Measurements from ENCODE around the gene WDR59.
"Not testable (repeated sequence)": the region's sequence is repeated elsewhere in the genome, so short reads cannot be mapped to it uniquely, and the experiment has no call there.

Gene WDR59

DNA sequence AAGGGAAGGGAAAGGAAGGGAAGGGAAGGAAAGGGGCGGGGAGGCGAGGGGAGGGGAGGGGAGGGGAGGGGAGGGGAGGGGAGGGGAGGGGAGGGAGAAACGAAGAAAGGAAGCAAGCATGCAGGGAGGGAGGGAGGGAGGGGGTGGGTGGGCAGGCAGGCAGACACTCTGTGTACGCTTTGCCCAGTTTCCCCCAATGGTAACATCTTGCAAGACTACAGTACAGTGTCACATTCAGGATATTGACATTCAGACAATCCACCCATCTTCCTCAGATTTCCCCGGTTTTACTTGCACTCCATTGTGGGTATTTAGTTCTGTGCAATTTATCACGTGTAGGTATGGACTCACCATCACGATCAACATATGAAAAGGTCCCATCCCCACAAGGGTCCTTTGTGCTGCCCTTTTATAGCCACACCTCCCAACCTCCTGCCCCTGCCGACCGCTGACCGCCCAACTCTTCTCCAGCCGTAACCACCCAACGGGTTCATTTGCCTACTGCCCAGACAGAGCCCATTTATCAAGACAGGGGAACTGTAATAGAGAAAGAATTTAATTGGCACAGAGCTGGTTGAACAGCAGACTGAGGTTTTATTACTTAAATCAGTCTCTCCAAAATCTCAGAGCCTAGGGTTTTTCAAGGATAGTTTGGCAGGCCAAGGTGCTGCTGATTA is 118.9 kb downstream of the WDR59 start:
- peak; percentile 18 for DNase-seq (ENCODE audit: low spot score)

DNA sequence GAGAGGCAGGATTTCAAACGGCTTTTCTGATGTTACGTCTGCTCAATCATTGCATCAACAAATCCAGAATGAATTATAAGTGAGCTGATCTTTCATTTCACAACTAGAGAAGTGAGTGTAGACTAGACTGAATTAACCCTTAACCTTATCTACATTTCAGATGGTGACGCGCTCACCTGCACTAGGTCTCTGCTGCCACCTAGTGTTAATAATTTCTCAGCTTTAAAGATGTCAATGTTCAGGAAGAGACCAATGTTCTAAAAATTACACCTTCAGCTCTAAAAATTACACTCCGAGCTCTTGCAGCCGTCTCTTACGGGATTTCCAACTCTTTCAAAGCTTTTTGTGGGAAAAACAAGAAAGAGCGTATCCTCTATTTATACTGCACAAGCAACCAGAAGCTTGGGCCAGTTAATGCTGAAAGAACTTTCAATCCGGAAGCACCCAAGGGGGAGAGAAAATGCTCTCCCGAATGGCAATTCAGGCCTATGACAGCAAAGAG is 122.1 kb downstream of the WDR59 start:
- DNase-seq (ENCODE audit: low spot score), result peak; percentile 57

DNA sequence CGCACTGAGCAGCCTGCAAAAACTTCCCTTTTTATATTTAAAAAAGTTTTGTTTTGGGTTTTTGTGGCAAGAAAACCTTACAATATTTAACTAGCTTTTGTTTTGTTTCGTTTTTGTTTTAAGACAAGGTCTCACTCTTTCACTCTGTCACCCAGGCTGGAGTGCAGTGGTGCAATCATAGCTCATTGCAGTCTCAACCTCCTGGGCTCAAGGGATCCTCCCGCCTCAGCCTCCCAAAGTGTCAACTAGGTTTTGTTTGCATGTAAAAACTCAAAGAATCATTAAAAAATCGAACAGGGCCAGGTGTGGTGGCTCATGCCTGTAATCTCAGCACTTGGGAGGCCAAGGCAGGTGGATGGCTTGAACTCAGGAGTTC is 132.4 kb downstream of the WDR59 start:
- no peak for DNase-seq (ENCODE audit: low spot score)

DNA sequence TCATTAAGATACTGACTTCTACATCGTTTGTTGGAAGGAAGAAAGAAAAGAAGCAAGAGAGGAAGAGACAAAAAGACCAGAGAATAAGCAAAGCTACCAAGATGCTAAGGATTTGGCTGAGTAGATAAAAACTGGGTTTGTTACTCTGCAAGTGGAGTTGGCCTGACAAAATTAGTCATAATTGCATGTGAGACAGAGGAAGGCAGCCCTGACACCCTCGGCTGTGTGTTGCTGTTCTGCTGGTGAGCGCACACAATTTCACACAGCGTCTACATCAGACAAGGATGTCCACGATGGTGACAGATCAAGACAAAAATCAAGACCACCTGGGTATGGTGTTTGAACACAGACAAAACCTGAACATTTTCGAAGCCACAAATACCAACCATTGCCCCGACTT is 134.9 kb downstream of the WDR59 start:
- no peak for DNase-seq (ENCODE audit: low spot score)

DNA sequence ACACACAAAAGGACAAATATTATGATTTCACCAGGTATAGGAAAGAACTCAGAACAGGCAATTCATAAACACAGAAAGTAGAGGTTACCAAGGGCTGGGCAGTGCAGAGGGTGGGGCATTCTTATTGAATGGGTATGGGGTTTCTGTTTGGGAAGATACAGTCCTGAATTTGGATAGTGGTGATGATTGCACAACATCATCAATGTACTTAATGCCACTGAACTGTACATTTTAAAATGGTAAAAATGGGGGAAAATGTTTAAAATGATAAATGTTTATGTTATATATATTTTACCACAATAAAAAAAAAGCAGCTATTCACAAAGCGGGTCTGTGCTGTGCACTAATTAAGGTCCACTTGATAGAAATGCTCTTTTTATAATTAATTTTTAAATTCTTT is 137.7 kb downstream of the WDR59 start:
- no peak for DNase-seq (ENCODE audit: low spot score)

DNA sequence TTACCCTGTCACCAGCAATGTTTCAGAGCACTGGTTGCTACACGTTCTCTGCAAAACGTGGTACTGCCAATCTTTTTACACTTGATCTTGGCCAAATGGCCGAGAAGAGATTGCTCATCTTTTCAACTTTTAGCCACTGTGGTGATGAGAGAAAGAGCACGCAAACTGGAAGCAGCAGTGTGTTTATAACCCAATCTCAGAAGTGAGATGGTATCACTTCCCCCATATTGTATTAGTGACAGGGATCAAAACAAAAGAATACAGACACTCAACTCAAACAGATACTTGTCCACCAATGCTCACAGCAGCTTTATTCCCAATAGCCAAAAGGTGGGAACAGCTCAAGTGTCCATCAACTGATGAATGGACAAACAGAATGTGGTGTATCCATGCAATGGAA is 138.2 kb downstream of the WDR59 start:
- no peak for DNase-seq (ENCODE audit: low spot score)

DNA sequence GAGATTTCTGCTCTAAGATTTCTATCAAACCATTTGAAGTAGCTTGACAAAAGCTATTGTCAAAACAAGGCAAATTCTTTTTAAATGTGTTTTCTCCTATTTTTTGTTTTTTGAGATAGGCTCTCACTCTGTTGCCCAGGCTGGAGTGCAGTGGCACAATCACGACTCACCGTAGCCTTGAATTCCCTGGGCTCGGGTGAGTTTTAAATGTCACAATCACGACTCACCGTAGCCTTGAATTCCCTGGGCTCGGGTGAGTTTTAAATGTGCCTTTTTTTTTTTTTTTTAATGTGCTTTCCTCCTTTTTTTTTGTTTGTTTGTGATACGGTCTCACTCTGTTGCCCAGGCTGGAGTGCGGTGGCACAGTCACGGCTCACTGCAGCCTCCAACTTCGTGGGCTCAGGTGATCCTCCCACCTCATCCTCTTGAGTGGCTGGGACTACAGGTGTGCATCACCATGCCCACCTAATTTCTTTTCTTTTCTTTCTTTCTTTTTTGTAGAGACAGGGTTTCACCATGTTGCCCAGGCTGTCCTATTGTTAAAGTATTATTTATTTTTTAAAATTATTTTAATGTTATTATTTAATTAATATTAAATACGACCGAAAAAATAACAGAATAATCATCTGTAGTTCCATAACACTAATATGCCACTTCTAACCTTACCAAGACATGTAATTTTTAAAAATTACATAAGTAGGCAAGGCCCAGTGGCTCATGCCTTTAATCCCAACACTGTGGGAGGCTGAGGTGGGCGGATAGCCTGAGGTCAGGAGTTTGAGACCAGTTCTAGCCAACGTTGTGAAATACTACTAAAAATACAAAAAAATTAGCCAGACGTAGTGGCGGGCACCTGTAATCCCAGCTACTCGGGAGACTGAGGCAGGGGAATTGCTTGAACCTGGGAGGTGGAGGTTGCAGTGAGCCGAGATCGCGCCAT is 140.6 kb downstream of the WDR59 start:
- DNase-seq (ENCODE audit: low spot score), result no peak

DNA sequence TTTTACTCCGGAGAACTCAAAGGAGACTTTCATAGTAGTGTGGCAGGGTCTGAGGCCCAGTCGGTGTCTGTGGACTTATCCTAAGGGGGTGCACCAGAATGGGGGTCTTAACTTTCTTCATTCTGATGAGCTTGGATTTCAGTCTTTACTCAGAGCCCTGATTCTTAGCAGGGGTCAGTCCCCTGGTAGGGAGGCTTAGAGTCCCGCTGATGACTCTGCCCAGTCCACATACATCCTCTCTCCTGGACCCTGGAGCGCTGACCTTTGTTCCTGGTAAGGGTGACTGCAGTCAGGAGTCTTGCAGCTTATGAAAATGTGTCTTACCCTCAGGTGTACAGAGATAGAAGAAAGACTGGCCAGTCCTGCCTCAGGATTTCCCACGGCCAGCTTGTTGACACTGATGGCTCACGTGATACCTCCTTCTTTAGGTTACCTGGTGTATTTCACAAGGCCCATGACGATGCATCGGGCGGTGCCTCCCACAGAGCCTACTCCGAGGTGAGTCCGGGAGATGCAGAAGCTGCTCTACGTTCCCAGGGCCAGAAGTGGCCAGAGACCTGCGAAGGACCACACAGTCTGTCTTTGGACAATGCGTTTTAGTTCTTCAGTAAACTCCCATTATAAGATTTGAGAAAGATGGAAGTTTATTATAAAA is 141.4 kb downstream of the WDR59 start:
- not testable (repeated sequence) for DNase-seq (ENCODE audit: low spot score)

DNA sequence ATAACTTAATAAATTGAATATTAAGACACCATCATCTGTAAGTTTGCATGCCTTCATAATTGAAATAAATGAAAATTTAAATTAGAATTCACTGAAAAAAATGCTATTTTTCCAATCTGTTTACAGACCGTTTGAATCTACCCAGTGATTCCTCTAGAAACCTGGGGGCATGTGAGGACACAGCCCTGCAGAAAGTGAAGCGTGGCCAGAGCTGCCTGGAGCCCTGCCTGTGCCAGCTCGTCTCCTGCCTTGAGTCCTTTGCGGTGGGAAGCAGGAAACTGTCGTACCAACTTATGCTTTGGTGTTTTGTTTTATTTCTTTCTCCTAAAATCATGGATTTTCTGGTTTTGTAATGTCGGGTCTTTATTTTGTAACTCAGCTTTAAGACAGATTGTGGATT is 142.5 kb downstream of the WDR59 start:
- no peak for DNase-seq (ENCODE audit: low spot score)

DNA sequence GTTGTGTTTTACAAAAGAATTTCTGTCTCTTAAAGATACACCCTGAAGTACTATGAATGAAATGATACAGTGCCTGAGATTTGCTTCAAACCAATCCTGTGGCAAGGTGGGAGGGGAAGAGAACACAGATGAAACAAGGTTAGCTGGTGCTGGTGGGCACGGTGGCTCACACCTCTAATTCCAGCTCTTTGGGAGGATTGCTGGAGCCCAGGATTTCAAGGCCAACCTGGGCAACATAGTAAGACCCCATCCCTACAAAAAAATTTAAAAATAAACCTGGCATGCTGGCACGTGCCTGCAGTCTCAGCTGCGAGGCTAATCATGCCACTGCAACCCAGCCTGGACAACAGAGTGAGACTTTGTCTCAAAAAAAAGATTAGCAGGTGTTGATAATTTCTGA is 143.0 kb downstream of the WDR59 start:
- no peak for DNase-seq (ENCODE audit: low spot score)

DNA sequence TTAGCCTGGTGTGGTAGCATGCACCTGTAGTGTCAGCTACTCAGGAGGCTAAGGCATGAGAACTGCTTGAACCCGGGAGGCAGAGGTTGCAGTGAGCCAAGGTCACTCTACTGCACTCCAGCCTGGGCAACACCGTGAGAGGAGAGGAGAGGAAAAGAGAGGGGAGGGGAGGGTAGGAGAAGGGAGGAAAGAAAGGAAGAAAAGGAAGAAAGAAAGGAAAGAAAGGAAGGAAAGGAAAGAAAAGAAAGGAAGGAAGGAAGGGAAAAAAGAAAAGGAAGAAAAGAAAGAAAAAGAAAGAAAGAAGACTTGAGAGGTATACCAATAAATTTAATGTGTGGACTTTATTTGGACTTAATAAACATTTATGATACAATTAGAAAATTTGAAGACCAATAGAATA is 143.5 kb downstream of the WDR59 start:
- DNase-seq (ENCODE audit: low spot score), result no peak

DNA sequence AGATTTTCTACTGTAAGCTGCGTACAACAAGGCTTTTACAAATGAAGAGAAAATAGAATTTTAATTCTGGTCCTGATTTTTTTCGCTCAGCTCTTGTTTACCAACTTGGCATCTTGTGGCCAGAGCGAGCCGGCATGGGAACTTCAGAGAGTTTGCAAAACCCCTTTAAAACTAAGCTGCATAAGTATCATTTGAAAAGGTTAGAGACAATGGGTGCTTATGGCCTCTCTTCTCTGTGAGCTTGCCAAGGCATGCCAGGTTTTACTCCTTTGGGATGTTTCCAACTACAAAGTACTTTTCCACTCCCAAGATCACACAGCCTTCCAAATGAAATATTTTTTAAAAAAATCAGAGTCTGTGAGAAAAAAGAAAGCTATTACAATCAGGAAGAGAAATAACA is 147.9 kb downstream of the WDR59 start:
- no peak for DNase-seq (ENCODE audit: low spot score)

DNA sequence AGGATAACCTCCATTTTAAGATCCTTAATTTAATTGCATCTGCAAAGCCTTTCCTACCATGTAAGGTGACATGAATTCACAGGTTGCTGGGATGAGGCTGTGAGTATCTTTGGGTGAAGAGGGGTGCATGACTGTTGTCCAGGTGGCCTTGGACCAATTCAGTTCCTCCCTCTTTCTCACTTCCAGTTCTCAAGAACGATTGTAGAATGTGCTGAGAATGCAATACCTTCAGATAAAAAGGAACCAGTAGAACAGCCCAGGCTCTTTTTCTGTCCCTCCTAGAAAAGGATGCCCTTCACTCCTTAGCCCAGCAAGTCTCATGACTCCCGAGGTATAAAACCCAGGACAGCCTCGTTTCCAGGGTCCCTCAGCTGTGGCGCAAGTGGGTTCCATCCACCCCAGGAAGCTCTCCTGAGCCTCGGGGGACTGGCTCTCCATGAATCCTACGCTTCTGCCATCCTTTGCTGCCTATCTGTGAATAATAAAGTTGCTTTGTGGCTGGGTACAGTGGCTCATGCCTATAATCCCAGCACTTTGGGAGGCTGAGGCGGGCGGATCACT is 148.7 kb downstream of the WDR59 start:
- DNase-seq (ENCODE audit: low spot score), result no peak

DNA sequence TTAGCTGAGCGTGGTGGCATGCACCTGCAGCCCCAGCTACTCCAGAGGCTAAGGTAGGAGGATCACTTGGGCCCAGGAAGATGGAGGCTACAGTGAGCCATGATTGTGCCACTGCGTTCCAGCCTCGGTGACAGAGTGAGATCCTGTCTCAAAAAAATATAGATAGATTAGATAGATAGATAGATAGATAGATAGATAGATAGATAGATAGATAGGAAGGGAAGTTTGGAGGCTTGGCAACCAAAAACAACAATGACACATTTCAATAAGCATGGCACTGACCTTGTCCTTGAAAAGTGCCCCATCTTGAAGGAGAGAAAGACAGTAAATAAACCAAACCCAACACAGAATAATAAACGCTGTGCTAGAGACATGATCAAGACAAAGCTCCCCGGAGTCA is 152.7 kb downstream of the WDR59 start:
- DNase-seq (ENCODE audit: low spot score), result no peak

DNA sequence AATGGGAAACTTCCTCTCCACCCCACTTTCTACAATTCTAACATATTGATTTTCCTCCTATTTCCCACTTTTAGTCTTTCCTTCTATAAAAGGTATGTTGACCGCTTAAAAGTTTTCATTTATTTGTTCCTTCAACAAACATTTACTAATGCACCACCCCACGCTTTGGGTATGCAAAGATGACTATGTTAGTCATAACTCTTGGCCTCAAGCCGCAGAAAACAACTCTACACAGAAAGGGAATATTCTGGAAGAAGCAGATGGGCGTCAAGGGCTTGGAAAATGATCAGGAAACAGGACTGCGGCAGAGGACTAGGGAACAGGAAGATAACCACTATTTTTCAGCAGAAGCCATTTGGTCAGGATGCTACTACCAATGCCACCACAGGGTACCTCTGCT is 153.5 kb downstream of the WDR59 start:
- DNase-seq (ENCODE audit: low spot score), result no peak

DNA sequence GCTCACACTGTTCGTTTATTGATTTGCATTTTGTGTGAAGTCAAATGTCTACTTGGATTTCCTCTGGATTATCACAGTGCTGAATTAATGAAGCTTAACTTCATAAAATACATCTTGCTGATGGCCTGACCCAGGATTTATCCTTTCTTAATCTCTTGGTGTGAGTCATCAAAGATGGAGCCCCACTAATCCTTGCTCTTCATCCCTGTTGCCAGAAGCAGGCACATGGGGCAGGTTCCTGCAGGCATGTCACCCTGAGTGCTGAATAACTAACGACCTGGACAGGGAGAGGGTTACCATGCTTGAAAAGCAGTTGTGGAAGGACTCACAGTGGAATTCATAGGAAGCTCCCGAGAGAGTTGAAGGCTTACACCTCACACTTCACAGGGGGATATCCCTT is 154.3 kb downstream of the WDR59 start:
- no peak for DNase-seq (ENCODE audit: low spot score)

DNA sequence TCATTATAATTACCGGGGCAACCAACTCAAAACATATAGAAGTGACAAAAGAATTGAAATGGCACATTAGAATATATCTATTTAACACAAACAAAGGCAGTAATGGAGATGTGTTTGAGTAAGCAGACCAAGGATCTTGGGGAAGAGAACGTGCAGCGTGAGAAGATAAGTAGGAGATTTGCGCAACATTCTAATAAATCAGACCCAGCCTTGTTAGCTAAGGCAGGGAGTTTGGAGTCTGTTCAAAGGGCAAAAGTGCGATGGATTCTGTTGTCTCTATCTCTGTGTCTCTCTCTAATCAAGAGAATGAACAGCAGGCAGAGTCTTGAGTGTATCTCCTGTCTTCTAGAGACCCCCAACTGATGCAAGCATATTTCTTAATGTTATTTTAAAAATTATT is 155.3 kb downstream of the WDR59 start:
- DNase-seq (ENCODE audit: low spot score), result no peak

DNA sequence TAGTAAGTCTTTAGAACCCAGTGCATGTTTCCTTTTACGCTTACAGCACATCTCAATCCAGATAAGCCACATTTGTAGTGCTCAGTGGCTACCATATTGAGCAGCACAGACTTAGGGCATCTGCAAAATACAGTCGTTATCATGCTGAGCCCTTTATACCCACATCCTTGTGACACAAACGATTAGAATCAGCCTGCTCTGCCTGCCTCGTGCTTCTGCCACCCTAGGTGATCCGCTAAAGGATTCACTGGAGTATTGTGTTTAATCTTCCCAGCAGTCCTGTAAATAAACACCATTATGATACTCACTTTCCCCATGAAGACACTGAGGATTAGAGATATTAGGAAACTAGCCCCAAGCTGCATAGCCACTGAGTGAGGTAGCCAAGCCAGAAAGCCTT is 159.0 kb downstream of the WDR59 start:
- DNase-seq (ENCODE audit: low spot score), result no peak

DNA sequence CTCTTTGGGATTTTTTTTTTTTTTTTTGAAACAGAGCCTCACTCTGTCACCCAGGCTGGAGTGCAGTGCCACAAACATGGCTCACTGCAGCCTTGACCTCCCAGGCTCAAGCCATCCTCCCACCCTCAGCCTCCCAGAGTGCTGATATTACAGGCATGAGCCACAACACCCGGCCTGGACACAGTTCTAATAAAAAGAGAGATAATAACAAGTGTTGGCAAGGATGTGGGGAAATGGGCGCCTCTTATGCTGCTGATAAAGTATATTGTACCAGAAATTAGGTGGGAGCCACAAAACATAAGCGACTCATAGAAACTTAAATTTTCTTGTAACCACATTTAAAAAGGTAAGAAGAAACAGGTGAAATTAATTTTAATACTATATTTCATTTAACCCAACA is 159.9 kb downstream of the WDR59 start:
- no peak for DNase-seq (ENCODE audit: low spot score)

Data from AG20443 (cell line).